Measurements from ENCODE around the gene GIGYF2. TPM values are rescaled to one million over a fixed set of nuclear protein-coding genes. Genes with fewer than 3 reads are reported as not detected.
"Not testable (repeated sequence)": the region's sequence is repeated elsewhere in the genome, so short reads cannot be mapped to it uniquely, and the experiment has no call there.

GIGYF2 gene
- total RNA-seq, 1 experiment from 2014 or later, result 32.9 TPM

GRCh38 chr2:232896720-232897597, 199.8 kb downstream of the GIGYF2 start:
- Histone ChIP-seq H3K9me3 (no peaks in the 10 kb centered on the region), H3K27me3 (no peaks in the 10 kb centered on the region), H3K4me3 (no peak overlapping the region), H3K36me3 (no peaks in the 10 kb centered on the region; the same call in 1 of the 2 replicates)
- DNase-seq, result no peak

GRCh38 chr2:232897598-232898408, 200.7 kb downstream of the GIGYF2 start:
- DNase-seq, result no peak
- Histone ChIP-seq H3K4me3 (no peak overlapping the region), H3K27me3 (no peaks in the 10 kb centered on the region), H3K9me3 (no peaks in the 10 kb centered on the region), H3K36me3 (no peaks in the 10 kb centered on the region; the same call in 1 of the 2 replicates)

GRCh38 chr2:232898592-232899543, 201.7 kb downstream of the GIGYF2 start:
- Histone ChIP-seq H3K9me3 (no peaks in the 10 kb centered on the region), H3K27me3 (no peaks in the 10 kb centered on the region), H3K4me3 (no peak overlapping the region), H3K36me3 (no peaks in the 10 kb centered on the region; the same call in 1 of the 2 replicates)
- peak; percentile 25 for DNase-seq

- DNase-seq, result no peak
These were observed 203.9 kb downstream of the GIGYF2 start for GRCh38 chr2:232900811-232901735.

GRCh38 chr2:232901736-232902578, 204.8 kb downstream of the GIGYF2 start:
- H3K27me3 ChIP-seq, result no peaks in the 10 kb centered on the region
- H3K4me3 ChIP-seq, result no peak overlapping the region
- H3K36me3 ChIP-seq, result no peaks in the 10 kb centered on the region; the same call in 1 of the 2 replicates
- DNase-seq, result peak; percentile 92
- H3K9me3 ChIP-seq, result no peaks in the 10 kb centered on the region

More at GRCh38 chr2:232900811-232901735, 203.9 kb downstream of the GIGYF2 start:
- Histone ChIP-seq H3K4me3 (no peak overlapping the region), H3K9me3 (no peaks in the 10 kb centered on the region), H3K36me3 (no peaks in the 10 kb centered on the region; the same call in 1 of the 2 replicates), H3K27me3 (no peaks in the 10 kb centered on the region)

GRCh38 chr2:232903989-232904388, 206.9 kb downstream of the GIGYF2 start:
- no peak overlapping the region for H3K4me3 ChIP-seq
- no peak for DNase-seq

GRCh38 chr2:232906867-232907717, 210.0 kb downstream of the GIGYF2 start:
- DNase-seq, H3K4me3 ChIP-seq, H3K36me3 ChIP-seq, H3K27me3 ChIP-seq: not testable (repeated sequence)
- H3K9me3 ChIP-seq, result peaks cover 10% of the 10 kb centered on the region

More at GRCh38 chr2:232903989-232904388, 206.9 kb downstream of the GIGYF2 start:
- Histone ChIP-seq H3K36me3 (no peaks in the 10 kb centered on the region; the same call in 1 of the 2 replicates), H3K27me3 (no peaks in the 10 kb centered on the region), H3K9me3 (no peaks in the 10 kb centered on the region)

GRCh38 chr2:232907718-232908085, 210.6 kb downstream of the GIGYF2 start:
- not testable (repeated sequence) for DNase-seq, H3K4me3 ChIP-seq, H3K27me3 ChIP-seq, H3K36me3 ChIP-seq
- H3K9me3 ChIP-seq, result peaks cover 14% of the 10 kb centered on the region

- no peaks in the 10 kb centered on the region for H3K27me3 ChIP-seq
- no peak overlapping the region for H3K4me3 ChIP-seq
- peaks cover 8% of the 10 kb centered on the region for H3K36me3 ChIP-seq
- DNase-seq, result no peak
- peaks cover 14% of the 10 kb centered on the region for H3K9me3 ChIP-seq
These were observed 211.6 kb downstream of the GIGYF2 start for GRCh38 chr2:232908695-232909094.

Other genes starting within 250 kb of the GIGYF2 start
- gene ALPI, start 241.2 kb upstream of the GIGYF2 start, total RNA-seq (2014; rRNA removed; shearing (Covaris generic); ENCODE audit: low replicate concordance), result not detected in 2 replicates
- gene ECEL1, start 209.5 kb upstream of the GIGYF2 start, total RNA-seq (2014; rRNA removed; shearing (Covaris generic); ENCODE audit: low replicate concordance), result not detected in 2 replicates
- not detected in 2 replicates for gene PRSS56, start 176.9 kb upstream of the GIGYF2 start, total RNA-seq (2014; rRNA removed; shearing (Covaris generic); ENCODE audit: low replicate concordance)
- not detected in 2 replicates for gene CHRND, start 171.2 kb upstream of the GIGYF2 start, total RNA-seq (2014; rRNA removed; shearing (Covaris generic); ENCODE audit: low replicate concordance)
- not detected in 2 replicates for gene CHRNG, start 157.6 kb upstream of the GIGYF2 start, total RNA-seq (2014; rRNA removed; shearing (Covaris generic); ENCODE audit: low replicate concordance)
- gene TIGD1, start 146.8 kb upstream of the GIGYF2 start, total RNA-seq (2014; rRNA removed; shearing (Covaris generic); ENCODE audit: low replicate concordance), result 6.7 and 10.0 TPM in 2 replicates
- gene EIF4E2, start 146.6 kb upstream of the GIGYF2 start, total RNA-seq (2014; rRNA removed; shearing (Covaris generic); ENCODE audit: low replicate concordance), result 96.4 and 110 TPM in 2 replicates
- gene EFHD1, start 63.7 kb upstream of the GIGYF2 start, total RNA-seq (2014; rRNA removed; shearing (Covaris generic); ENCODE audit: low replicate concordance), result not detected in 2 replicates
- gene KCNJ13, start 79.2 kb downstream of the GIGYF2 start, total RNA-seq (2014; rRNA removed; shearing (Covaris generic); ENCODE audit: low replicate concordance), result not detected in 2 replicates
- 1.1 and 4.1 TPM in 2 replicates for gene SNORC, start 172.9 kb downstream of the GIGYF2 start, total RNA-seq (2014; rRNA removed; shearing (Covaris generic); ENCODE audit: low replicate concordance)

Data from MG63 (cell line).